ENCODE data around the gene HEG1. TPM values are rescaled to one million over a fixed set of nuclear protein-coding genes. Genes with fewer than 3 reads are reported as not detected.
"Not testable (repeated sequence)": the region's sequence is repeated elsewhere in the genome, so short reads cannot be mapped to it uniquely, and the experiment has no call there.

Gene HEG1
- 6.3 and 7.7 TPM in 2 replicates for total RNA-seq (2014; rRNA removed; shearing (Covaris generic))
- polyA plus RNA-seq (2015; cell fraction: cytosol; rRNA removed), result 20.6 and 23.2 TPM in 2 replicates
- 4.9 and 5.5 TPM in 2 replicates for polyA plus RNA-seq (2015; cell fraction: nucleus; rRNA removed)

DNA sequence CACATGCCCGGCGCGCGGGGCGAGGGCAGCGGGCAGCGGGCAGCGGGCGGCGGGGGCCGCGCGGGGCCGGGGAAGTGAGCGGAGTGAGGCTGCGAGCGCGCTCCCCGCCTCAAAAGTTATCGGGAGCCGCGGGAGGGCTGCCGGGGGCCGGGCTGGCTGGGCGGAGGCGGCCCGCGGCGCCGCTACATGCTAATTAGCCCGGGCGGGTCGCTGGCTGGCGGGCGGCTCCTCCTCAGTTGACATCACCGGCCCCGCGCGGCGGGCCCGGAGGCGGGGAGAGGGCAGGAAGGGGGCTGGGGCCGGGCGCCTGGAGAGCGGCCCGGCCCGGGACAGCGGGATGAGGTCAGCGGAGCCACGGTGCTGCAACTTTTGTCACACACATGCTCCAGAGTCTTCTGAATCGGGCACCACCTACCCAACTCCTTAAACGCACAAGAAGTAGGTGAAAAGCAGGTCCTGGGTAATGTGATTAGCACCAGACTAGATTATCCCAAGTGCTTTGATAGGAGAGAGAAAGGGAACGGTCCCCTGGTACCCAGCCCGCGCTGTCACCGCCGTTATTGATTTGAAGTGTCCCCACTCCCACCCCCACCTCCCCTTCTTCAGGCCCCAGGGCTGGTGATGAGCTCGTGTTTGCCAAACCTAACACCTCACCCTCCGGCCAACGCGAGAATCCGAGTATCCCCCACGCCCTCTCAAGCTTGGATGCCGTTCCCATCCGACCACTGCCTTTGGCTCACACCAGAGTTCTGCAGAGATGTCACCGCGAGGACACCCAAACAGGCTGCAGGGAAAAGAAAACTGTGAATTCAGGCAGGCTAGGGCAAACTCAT is at the start of gene HEG1:
Gene HEG1, minus strand, starts transcription at position 85 of the 833 bp plus-strand sequence. CDS start 107 bp downstream, outside the sequence.
- in situ Hi-C loops (cut with HindIII; ENCODE audit: low pct_unique_long_range_greater_than_20kb, low sequenced_read_pairs), result no loop called here
- peak; percentile 75 for DNase-seq (ENCODE audit: low read depth, low spot score)

DNA sequence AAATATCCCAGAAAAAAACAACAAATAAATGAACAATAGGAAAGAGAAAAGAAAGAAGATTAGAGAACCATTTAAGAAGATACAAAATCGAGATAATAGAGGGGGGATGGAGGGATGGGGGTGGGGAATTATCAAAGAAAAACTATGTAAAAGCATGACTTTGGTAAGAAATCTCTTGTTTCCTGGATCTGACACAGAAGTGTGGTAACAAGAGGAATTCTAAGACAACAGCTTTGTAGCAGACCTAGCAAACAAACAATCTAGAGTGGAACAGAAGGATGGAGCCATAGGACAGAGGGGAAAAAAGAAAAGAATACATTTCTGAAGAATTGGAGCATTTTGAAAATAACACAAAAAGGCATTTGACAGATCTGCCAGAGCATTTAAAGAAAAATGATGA is 49.3 kb upstream of the HEG1 start:
- no peak for DNase-seq (ENCODE audit: low read depth, low spot score)
- in situ Hi-C loops (cut with HindIII; ENCODE audit: low pct_unique_long_range_greater_than_20kb, low sequenced_read_pairs), result no loop called here

DNA sequence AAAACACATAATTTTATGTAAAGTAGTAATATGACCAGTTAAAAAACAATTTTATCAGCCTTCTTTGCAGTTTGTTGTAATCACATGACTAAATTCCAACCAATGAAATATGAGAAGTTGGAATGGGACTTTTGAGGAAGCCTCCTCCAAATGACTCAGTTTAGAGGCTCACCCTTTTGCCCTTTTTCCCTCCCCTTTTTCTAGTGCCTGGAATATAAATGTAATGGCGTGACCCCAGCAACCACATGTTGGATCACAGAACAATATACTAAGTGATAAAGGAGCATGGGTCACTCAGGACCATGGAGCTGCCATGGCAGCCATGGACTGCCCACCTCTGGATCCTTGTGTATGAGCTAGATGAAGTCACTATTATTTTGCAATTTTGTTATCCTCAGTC is 48.8 kb upstream of the HEG1 start:
- in situ Hi-C loops (cut with HindIII; ENCODE audit: low pct_unique_long_range_greater_than_20kb, low sequenced_read_pairs), result no loop called here
- no peak for DNase-seq (ENCODE audit: low read depth, low spot score)

- in situ Hi-C loops (cut with HindIII; ENCODE audit: low pct_unique_long_range_greater_than_20kb, low sequenced_read_pairs), result no loop called here
Observed at GRCh38 chr3:125103406-125103805, 47.6 kb upstream of the HEG1 start.

DNA sequence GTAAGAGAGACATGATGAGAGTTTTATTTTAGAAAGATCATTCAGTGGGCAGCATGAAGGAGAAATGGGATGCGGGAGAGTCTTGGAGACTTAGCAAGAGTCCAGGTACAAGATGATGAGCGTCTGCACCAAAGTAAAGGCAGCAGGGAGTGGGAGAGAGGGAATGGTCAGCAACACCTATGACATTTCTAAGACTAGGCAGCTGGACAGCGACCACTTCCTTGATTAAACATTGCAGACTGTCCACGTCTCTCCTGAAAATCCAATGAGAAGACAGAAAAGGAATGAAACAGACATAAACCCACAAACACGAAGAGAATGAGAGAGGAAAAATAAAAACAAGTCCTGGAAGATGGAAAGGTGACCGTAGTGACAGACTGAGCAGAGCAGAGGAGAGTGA is 46.7 kb upstream of the HEG1 start:
- in situ Hi-C loops (cut with HindIII; ENCODE audit: low pct_unique_long_range_greater_than_20kb, low sequenced_read_pairs), result no loop called here
- DNase-seq (ENCODE audit: low read depth, low spot score), result no peak

More at GRCh38 chr3:125103406-125103805, 47.6 kb upstream of the HEG1 start:
- no peak for DNase-seq (ENCODE audit: low read depth, low spot score)

- no peak for DNase-seq (ENCODE audit: low read depth, low spot score)
- in situ Hi-C loops (cut with HindIII; ENCODE audit: low pct_unique_long_range_greater_than_20kb, low sequenced_read_pairs), result no loop called here
Observed at GRCh38 chr3:125098611-125099291, 43.0 kb upstream of the HEG1 start.

DNA sequence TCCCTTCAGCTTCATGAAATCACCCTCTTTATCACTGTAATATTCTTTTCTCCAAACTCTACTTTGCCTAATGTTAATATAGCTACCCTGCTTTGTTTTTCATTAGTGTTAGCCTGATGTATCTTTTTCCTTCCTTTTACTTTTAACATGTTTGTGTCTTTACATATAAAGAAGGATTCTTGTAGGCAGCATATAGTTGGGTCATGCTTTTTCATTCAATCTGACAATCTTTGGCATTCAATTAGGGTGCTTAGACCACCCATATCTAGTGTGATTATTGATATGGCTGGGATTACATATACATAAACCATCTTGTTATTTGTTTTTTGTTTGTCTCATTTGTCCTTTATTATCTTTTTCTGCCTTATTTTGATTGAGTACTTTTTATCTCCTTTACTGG is 34.9 kb upstream of the HEG1 start:
- in situ Hi-C loops (cut with HindIII; ENCODE audit: low pct_unique_long_range_greater_than_20kb, low sequenced_read_pairs), result no loop called here
- no peak for DNase-seq (ENCODE audit: low read depth, low spot score)

- in situ Hi-C loops (cut with HindIII; ENCODE audit: low pct_unique_long_range_greater_than_20kb, low sequenced_read_pairs), result no loop called here
- peak; percentile 57 for DNase-seq (ENCODE audit: low read depth, low spot score)
Observed at GRCh38 chr3:125087768-125088391, 32.1 kb upstream of the HEG1 start.

GRCh38 chr3:125085166-125085565 is 29.4 kb upstream of the HEG1 start:
- in situ Hi-C loops (cut with HindIII; ENCODE audit: low pct_unique_long_range_greater_than_20kb, low sequenced_read_pairs), result no loop called here
- DNase-seq (ENCODE audit: low read depth, low spot score), result no peak

DNA sequence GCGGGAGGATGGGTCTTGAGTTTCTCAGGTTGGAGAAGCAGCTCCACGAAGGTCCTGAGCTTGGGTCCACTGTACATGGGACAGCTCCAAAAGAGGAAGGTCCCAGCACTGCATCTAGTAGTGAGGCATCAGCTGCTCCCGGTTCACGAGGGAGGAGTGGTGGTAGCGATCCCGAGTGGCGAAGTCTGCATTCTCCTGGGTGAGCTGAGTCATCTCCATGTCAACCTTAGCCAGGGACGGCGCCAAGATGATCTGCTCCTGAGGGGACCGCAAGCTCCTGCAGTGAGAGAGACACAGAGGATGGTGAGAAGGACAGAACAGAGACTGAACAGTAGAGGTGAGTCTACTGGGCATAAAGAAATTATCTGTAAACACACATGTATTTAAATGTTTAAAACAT is 28.0 kb upstream of the HEG1 start:
- DNase-seq (ENCODE audit: low read depth, low spot score), result no peak
- in situ Hi-C loops (cut with HindIII; ENCODE audit: low pct_unique_long_range_greater_than_20kb, low sequenced_read_pairs), result no loop called here

DNA sequence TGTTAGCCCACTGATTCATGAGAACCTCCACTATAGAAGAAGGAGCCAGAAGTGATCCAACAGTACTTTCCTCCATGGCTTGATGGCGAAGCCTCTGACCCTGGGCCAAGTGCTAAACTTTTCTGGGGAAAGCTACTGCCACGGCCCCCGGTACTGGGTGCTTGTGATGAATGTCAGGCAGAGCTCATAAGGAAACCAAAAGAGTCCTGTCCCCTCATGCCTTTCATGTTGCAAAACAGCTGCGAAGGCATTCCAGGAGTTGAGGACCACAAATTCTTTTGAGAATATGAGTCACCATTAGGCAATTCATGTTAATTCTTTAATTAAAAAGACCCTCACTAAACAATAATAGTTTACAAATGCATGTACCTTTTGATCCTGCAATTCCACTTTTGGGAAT is 26.5 kb upstream of the HEG1 start:
- in situ Hi-C loops (cut with HindIII; ENCODE audit: low pct_unique_long_range_greater_than_20kb, low sequenced_read_pairs); DNase-seq (ENCODE audit: low read depth, low spot score): not testable (repeated sequence)

DNA sequence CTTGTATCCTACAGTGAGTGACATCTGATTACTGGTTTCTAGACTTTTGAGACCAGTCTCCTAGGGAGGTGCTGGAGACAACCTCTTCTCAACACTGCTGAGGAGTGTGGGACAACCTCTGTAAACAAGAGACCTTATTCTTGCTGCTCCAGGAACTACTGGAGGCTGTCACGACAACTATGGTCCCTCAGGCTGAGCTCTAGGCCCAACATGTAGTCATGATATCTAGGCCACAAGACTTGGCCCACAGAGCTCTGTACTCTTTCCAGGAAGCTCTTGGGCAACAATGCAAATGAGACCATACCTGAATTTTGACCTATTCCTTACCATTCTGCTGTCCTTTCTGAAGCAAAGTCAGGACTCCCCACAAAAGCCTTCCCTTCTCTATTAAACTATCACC is 24.3 kb upstream of the HEG1 start:
- DNase-seq (ENCODE audit: low read depth, low spot score), result no peak
- in situ Hi-C loops (cut with HindIII; ENCODE audit: low pct_unique_long_range_greater_than_20kb, low sequenced_read_pairs), result no loop called here

GRCh38 chr3:125079675-125080045 is 23.9 kb upstream of the HEG1 start:
- in situ Hi-C loops (cut with HindIII; ENCODE audit: low pct_unique_long_range_greater_than_20kb, low sequenced_read_pairs), result no loop called here

GRCh38 chr3:125078951-125079674 is 23.3 kb upstream of the HEG1 start:
- no peak for DNase-seq (ENCODE audit: low read depth, low spot score)

More at GRCh38 chr3:125079675-125080045, 23.9 kb upstream of the HEG1 start:
- DNase-seq (ENCODE audit: low read depth, low spot score), result no peak

GRCh38 chr3:125077864-125078263 is 22.1 kb upstream of the HEG1 start:
- in situ Hi-C loops (cut with HindIII; ENCODE audit: low pct_unique_long_range_greater_than_20kb, low sequenced_read_pairs), result no loop called here
- no peak for DNase-seq (ENCODE audit: low read depth, low spot score)

More at GRCh38 chr3:125078951-125079674, 23.3 kb upstream of the HEG1 start:
- in situ Hi-C loops (cut with HindIII; ENCODE audit: low pct_unique_long_range_greater_than_20kb, low sequenced_read_pairs), result no loop called here

DNA sequence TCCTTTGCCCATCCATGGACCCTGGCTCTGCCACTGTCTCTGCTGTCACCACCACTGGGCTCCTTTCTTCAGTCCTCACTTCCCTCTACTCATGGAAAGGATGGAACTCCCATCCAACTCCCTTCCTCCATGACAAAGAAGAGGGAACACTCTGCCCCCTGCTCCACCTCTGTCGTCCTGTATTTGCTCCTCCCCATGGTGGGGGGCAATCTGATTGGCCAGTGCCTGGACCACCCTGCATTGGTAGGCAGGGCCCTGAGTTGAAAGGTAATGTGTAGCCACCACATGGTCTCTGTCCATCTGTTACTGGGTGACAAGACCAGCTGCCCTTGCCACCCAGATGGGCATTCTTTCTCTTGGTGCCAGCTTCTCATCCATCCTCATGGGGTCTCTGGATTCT is 20.7 kb upstream of the HEG1 start:
- no peak for DNase-seq (ENCODE audit: low read depth, low spot score)
- in situ Hi-C loops (cut with HindIII; ENCODE audit: low pct_unique_long_range_greater_than_20kb, low sequenced_read_pairs), result no loop called here

DNA sequence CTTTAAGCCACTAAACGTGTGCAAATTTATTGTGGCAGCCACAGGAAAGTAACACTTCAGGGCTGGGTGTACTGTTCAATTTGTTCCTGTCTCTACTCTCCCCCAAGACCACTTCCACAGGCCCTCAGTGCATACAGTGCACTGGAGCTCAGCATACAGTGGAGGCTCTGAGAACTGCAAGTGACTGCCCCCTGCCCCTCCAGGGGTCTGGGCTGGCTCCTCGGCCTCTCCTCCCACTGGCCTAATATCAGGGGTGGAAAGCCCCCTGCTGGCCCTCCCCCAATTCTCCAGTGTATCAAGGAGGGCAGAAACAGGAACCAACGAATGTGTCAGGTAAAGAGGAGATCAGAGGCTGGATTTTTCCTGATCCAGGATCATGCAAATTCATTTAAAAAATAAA is 19.9 kb upstream of the HEG1 start:
- in situ Hi-C loops (cut with HindIII; ENCODE audit: low pct_unique_long_range_greater_than_20kb, low sequenced_read_pairs), result no loop called here
- DNase-seq (ENCODE audit: low read depth, low spot score), result no peak

All from SK-MEL-5 (cell line).